NCI-H82 treated with DMSO at 0.1 percent for 48 hours (cell line): Measurements from ENCODE around the gene METTL27.
A peak's percentile ranks its signal among the peaks of the same experiment; 100 is the strongest.
"Not testable (repeated sequence)": the region's sequence is repeated elsewhere in the genome, so short reads cannot be mapped to it uniquely, and the experiment has no call there.

ENCODE experiments used
- DNase-seq: peaks from one replicate; lab custom pipeline; 2025; ENCODE audit not compliant: unreplicated experiment; lab: John Stamatoyannopoulos, UW

The METTL27 gene

GRCh38 chr7:73842067-73842976 is at the start of gene METTL27:
Gene METTL27 (minus strand): TSS chr7:73842516. CDS start chr7:73842140, 376 bp downstream.
- DNase-seq, result peak; percentile 80

GRCh38 chr7:73891178-73891885 is 49.0 kb upstream of the METTL27 start:
- DNase-seq, result no peak

GRCh38 chr7:73890555-73891147 is 48.3 kb upstream of the METTL27 start:
- DNase-seq, result no peak

- DNase-seq, result no peak
Measured at GRCh38 chr7:73888959-73889358, 46.6 kb upstream of the METTL27 start.

- DNase-seq, result no peak
Measured at GRCh38 chr7:73887762-73888161, 45.4 kb upstream of the METTL27 start.

GRCh38 chr7:73885975-73886798 is 43.9 kb upstream of the METTL27 start:
- DNase-seq, result no peak

- DNase-seq, result no peak
Measured at GRCh38 chr7:73885433-73885974, 43.2 kb upstream of the METTL27 start.

GRCh38 chr7:73884867-73885422 is 42.6 kb upstream of the METTL27 start:
- not testable (repeated sequence) for DNase-seq

- no peak for DNase-seq
Measured at GRCh38 chr7:73882047-73882402, 39.7 kb upstream of the METTL27 start.

- no peak for DNase-seq
Measured at GRCh38 chr7:73881352-73882046, 39.2 kb upstream of the METTL27 start.

- no peak for DNase-seq
Measured at GRCh38 chr7:73880755-73881328, 38.5 kb upstream of the METTL27 start.

GRCh38 chr7:73879977-73880681 is 37.8 kb upstream of the METTL27 start:
- no peak for DNase-seq

GRCh38 chr7:73876973-73877372 is 34.7 kb upstream of the METTL27 start:
- no peak for DNase-seq

GRCh38 chr7:73876361-73876760 is 34.0 kb upstream of the METTL27 start:
- no peak for DNase-seq

- no peak for DNase-seq
Measured at GRCh38 chr7:73872056-73872908, 30.0 kb upstream of the METTL27 start.

GRCh38 chr7:73871163-73872011 is 29.1 kb upstream of the METTL27 start:
- no peak for DNase-seq

- no peak for DNase-seq
Measured at GRCh38 chr7:73870041-73870492, 27.8 kb upstream of the METTL27 start.
